ENCODE results near the gene ATP6V1G2. TPM values are rescaled to one million over a fixed set of nuclear protein-coding genes. Genes with fewer than 3 reads are reported as not detected.

The ATP6V1G2 gene
- total RNA-seq, 2 experiments from 2014 or later = 2.5 TPM

GRCh38 chr6:31535538-31536324 is 10.7 kb downstream of the ATP6V1G2 start:
- Mint-ChIP-seq H3K4me3 (no peak overlapping the region), H3K27me3 (ENCODE audit: low read depth) (no peaks in the 10 kb centered on the region), H3K27ac (no peak overlapping the region), H3K36me3 (ENCODE audit: low read depth) (peaks cover 91% of the 10 kb centered on the region), H3K4me1 (ENCODE audit: low read depth) (peaks cover 66% of the 10 kb centered on the region), H3K9me3 (ENCODE audit: insufficient read depth) (no peaks in the 10 kb centered on the region)
- ATAC-seq (no peak), DNase-seq (no peak)
- POLR2A ChIA-PET = no interaction called here
- CTCF ChIA-PET = interaction anchor here (1.1 kb wide), 1 partner anchor 13 kb away, joined by 3 read pairs; no protein-coding TSS in a partner anchor

- ChIA-PET CTCF (interaction anchor here (0.9 kb wide), 1 partner anchor 37 kb away, joined by 3 read pairs; no protein-coding TSS in a partner anchor), POLR2A (no interaction called here)
- peaks cover 58% of the 10 kb centered on the region for H3K4me1 Mint-ChIP-seq (ENCODE audit: low read depth)
- no peaks in the 10 kb centered on the region for H3K9me3 Mint-ChIP-seq (ENCODE audit: insufficient read depth)
- ATAC-seq (no peak), DNase-seq (no peak)
- no peak overlapping the region for H3K27ac Mint-ChIP-seq
- peaks cover 91% of the 10 kb centered on the region for H3K36me3 Mint-ChIP-seq (ENCODE audit: low read depth)
- no peaks in the 10 kb centered on the region for H3K27me3 Mint-ChIP-seq (ENCODE audit: low read depth)
- H3K4me3 Mint-ChIP-seq = no peak overlapping the region
Measured at GRCh38 chr6:31534521-31535040, 11.8 kb downstream of the ATP6V1G2 start.

DNA sequence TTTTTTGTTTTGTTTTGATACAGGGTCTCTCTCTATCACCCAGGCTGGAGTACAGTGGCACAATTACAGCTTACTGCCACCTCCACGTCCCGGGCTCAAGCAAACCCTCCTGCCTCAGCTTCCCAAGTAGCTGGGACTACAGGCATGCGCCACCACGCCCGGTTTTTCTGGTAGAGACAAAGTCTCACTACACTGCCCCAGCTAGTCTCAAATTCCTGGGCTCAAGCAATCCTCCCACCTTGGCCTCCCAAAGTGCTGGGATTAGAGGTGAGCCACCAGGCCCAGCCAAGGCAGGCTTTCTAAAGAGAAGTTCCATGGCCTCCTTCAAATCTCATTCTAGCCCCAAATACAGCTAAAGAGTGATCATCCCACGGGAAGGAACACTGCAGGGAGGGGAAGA is 12.4 kb downstream of the ATP6V1G2 start:
- POLR2A ChIA-PET = no interaction called here
- peaks cover 53% of the 10 kb centered on the region for H3K4me1 Mint-ChIP-seq (ENCODE audit: low read depth)

GRCh38 chr6:31533455-31533841 is 13.0 kb downstream of the ATP6V1G2 start:
- ChIA-PET CTCF (no interaction called here), POLR2A (no interaction called here)
- Mint-ChIP-seq H3K4me1 (ENCODE audit: low read depth) (peaks cover 47% of the 10 kb centered on the region), H3K9me3 (ENCODE audit: insufficient read depth) (no peaks in the 10 kb centered on the region), H3K27ac (no peak overlapping the region), H3K27me3 (ENCODE audit: low read depth) (no peaks in the 10 kb centered on the region), H3K4me3 (no peak overlapping the region), H3K36me3 (ENCODE audit: low read depth) (peaks cover 80% of the 10 kb centered on the region)
- DNase-seq (no peak), ATAC-seq (no peak)

More for the DNA sequence above, 12.4 kb downstream of the ATP6V1G2 start:
- DNase-seq (no peak), ATAC-seq (no peak)
- no peak overlapping the region for H3K4me3 Mint-ChIP-seq
- H3K36me3 Mint-ChIP-seq (ENCODE audit: low read depth) = peaks cover 86% of the 10 kb centered on the region
- no peaks in the 10 kb centered on the region for H3K9me3 Mint-ChIP-seq (ENCODE audit: insufficient read depth)
- no peaks in the 10 kb centered on the region for H3K27me3 Mint-ChIP-seq (ENCODE audit: low read depth)
- CTCF ChIA-PET = interaction anchor here (0.9 kb wide), 1 partner anchor 37 kb away, joined by 3 read pairs; no protein-coding TSS in a partner anchor
- peak overlapping the region; percentile 24 for H3K27ac Mint-ChIP-seq

DNA sequence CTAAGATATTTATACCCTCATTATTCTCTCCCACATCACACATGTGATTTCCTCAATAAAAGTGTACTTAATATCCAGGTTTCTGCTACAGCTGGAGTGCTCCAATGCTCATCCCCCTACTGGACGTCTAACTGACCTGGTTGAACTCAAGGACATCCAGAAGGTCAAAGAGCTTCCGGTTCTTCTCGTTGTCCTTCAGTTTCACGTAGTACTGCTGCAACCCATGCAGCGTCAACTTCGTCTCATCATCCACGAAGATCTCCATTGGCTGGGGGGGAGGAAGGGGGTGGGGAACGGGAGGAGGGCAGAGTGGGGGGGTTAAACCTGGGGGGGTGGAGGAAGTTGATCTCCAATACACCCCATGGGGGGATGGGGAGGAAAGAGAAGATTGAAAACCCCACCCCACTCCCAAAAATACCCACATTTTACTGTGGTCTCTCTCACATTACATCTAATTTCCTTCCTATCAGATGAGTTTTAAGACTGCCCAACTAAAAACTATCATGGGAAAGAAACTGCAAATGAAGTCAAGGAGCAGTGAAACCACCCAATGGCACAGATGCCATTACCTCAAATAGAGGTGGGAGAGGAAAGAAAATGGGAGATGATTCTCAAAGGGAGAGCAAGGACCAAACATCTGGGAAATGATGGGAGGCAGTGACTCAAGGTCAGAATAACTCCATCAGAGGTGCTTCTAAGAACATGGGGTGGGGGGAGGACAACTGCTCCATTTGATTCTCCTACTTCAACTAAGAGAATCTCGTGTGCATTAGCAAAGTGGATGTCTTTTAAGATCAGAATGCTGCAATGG is 13.6 kb downstream of the ATP6V1G2 start:
- DNase-seq (no peak), ATAC-seq (no peak)
- POLR2A ChIA-PET = no interaction called here
- Mint-ChIP-seq H3K36me3 (ENCODE audit: low read depth) (peaks cover 76% of the 10 kb centered on the region), H3K4me1 (ENCODE audit: low read depth) (peaks cover 43% of the 10 kb centered on the region), H3K27me3 (ENCODE audit: low read depth) (no peaks in the 10 kb centered on the region), H3K9me3 (ENCODE audit: insufficient read depth) (no peaks in the 10 kb centered on the region), H3K27ac (peak overlapping the region; percentile 61), H3K4me3 (no peak overlapping the region)
- CTCF ChIA-PET = interaction anchor here (1.2 kb wide), 1 partner anchor 40 kb away, joined by 3 read pairs; no protein-coding TSS in a partner anchor

DNA sequence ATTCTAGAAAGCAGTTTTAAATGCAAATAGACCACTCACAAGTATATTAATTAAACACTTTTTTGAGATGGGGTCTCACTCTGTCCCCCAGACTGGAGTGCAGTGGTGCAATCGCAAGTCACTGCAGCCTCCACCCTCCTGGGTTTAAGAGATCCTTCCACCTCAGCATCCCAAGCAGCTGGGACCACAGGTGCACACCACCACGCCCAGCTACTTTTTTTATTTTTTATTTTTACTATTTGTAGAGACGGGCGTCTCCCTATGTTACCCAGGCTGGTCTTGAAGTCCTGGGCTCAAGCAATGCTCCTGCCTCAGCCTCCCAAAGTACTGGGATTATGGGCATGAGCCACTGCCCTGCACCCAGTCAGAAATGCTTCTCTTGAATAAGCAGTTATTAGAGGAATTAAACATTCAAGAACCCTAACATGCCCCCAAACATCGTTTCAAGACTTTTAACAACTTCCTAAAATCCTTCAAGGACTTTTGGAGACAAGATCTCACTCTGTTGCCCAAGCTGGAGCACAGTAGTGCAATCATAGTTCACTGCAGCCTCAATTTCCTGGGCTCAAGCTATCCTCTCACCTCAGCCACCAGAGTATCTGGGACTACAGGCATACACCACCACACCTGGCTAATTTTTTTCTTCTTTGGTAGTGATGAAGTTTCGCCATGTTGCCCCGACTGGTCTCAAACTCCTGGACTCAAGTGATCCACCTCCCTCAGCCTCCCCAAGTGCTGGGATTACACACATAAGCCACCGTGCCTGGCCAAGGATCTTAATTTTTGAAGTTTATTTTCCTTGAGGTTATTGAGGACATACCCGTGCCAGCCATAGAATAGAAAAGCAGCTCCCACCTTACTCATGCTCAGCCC is 14.4 kb downstream of the ATP6V1G2 start:
- ChIA-PET POLR2A (interaction anchor here (0.6 to 1.7 kb wide), 2 partner anchors 9 to 34 kb away, joined by 3 to 7 read pairs; partner anchors contain the start of gene MICB), CTCF (interaction anchor here (0.9 to 1.2 kb wide), 4 partner anchors 37 to 66 kb away, joined by 3 to 6 read pairs (median 4); no protein-coding TSS in a partner anchor)
- H3K4me1 Mint-ChIP-seq (ENCODE audit: low read depth) = peaks cover 40% of the 10 kb centered on the region
- H3K9me3 Mint-ChIP-seq (ENCODE audit: insufficient read depth) = no peaks in the 10 kb centered on the region
- H3K4me3 Mint-ChIP-seq = no peak overlapping the region
- H3K36me3 Mint-ChIP-seq (ENCODE audit: low read depth) = peaks cover 70% of the 10 kb centered on the region
- no peaks in the 10 kb centered on the region for H3K27me3 Mint-ChIP-seq (ENCODE audit: low read depth)
- DNase-seq (no peak), ATAC-seq (no peak)
- peak overlapping the region; percentile 61 for H3K27ac Mint-ChIP-seq

DNA sequence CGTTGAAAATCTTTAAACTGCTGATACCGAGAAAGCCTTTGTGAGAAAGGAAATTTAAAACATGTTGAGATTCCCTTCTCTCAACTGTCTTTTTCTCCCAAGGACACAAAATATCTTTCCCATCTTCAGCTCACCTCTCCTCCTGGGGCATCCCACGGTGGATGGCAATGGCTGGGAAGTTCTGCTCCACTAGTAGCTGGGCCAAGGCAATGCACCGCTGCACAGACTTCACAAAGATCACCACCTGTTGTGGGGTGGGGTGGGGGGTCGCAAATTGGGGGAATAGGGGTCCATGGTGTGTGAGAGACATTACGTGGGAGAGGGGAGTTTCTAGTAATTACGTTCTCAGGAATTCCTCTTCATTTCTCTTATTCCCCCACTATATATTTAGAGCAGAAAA is 15.2 kb downstream of the ATP6V1G2 start:
- DNase-seq (no peak), ATAC-seq (no peak)
- peaks cover 33% of the 10 kb centered on the region for H3K4me1 Mint-ChIP-seq (ENCODE audit: low read depth)
- ChIA-PET CTCF (interaction anchor here (0.9 to 1.2 kb wide), 3 partner anchors 36 to 67 kb away, joined by 3 to 6 read pairs (median 4); no protein-coding TSS in a partner anchor), POLR2A (interaction anchor here (1.5 to 1.7 kb wide), 2 partner anchors 10 to 36 kb away, joined by 5 to 7 read pairs; no protein-coding TSS in a partner anchor)
- peaks cover 63% of the 10 kb centered on the region for H3K36me3 Mint-ChIP-seq (ENCODE audit: low read depth)
- H3K27ac Mint-ChIP-seq = no peak overlapping the region
- H3K27me3 Mint-ChIP-seq (ENCODE audit: low read depth) = no peaks in the 10 kb centered on the region
- no peaks in the 10 kb centered on the region for H3K9me3 Mint-ChIP-seq (ENCODE audit: insufficient read depth)
- no peak overlapping the region for H3K4me3 Mint-ChIP-seq

DNA sequence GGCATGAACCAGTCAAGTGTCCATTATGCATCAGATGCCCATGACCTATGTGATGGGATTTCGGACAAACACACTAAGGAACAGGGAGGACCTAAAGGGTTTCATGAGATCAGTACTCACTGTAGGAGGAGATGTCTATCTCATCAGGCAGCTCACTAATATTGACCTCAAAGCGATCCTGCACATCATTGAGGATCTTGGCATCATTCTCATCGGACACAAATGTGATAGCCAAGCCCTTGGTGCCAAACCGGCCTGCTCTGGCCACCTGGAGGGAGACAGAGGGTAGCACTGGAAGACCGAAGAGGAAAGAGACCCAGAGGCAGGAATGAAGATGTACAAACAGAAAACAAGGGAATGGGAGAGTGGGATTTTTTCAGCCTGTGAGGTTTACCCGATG is 15.7 kb downstream of the ATP6V1G2 start:
- POLR2A ChIA-PET = interaction anchor here (1.5 to 1.7 kb wide), 2 partner anchors 10 to 36 kb away, joined by 5 to 7 read pairs; no protein-coding TSS in a partner anchor
- ATAC-seq (no peak), DNase-seq (no peak)
- Mint-ChIP-seq H3K4me1 (ENCODE audit: low read depth) (peaks cover 28% of the 10 kb centered on the region), H3K4me3 (no peak overlapping the region), H3K36me3 (ENCODE audit: low read depth) (peaks cover 58% of the 10 kb centered on the region), H3K27me3 (ENCODE audit: low read depth) (no peaks in the 10 kb centered on the region), H3K9me3 (ENCODE audit: insufficient read depth) (no peaks in the 10 kb centered on the region), H3K27ac (no peak overlapping the region)
- CTCF ChIA-PET = no interaction called here

- DNase-seq (no peak), ATAC-seq (no peak)
- Mint-ChIP-seq H3K4me3 (no peak overlapping the region), H3K36me3 (ENCODE audit: low read depth) (peaks cover 47% of the 10 kb centered on the region), H3K9me3 (ENCODE audit: insufficient read depth) (no peaks in the 10 kb centered on the region), H3K4me1 (ENCODE audit: low read depth) (peaks cover 18% of the 10 kb centered on the region), H3K27ac (no peak overlapping the region), H3K27me3 (ENCODE audit: low read depth) (no peaks in the 10 kb centered on the region)
- ChIA-PET POLR2A (interaction anchor here (1.0 to 1.8 kb wide), 3 partner anchors 12 to 35 kb away, joined by 5 to 7 read pairs (median 6); partner anchors contain the start of gene DDX39B), CTCF (interaction anchor here (2.5 kb wide), 1 partner anchor 33 kb away, joined by 6 read pairs; no protein-coding TSS in a partner anchor)
Measured at GRCh38 chr6:31529329-31530150, 16.9 kb downstream of the ATP6V1G2 start.

GRCh38 chr6:31528821-31529328 is 17.5 kb downstream of the ATP6V1G2 start, which contains the start of gene MCCD1:
Gene MCCD1, plus strand, starts transcription at chr6:31528962. Its CDS starts 53 bp downstream, at chr6:31529015.
- no peak within 1 kb of the TSS for H3K4me3 Mint-ChIP-seq
- peaks cover 14% of the 10 kb centered on the region for H3K4me1 Mint-ChIP-seq (ENCODE audit: low read depth)
- ATAC-seq (peak; percentile 28), DNase-seq (no peak)
- H3K27me3 Mint-ChIP-seq (ENCODE audit: low read depth) = no peaks in the 10 kb centered on the region
- no peaks in the 10 kb centered on the region for H3K9me3 Mint-ChIP-seq (ENCODE audit: insufficient read depth)
- ChIA-PET CTCF (interaction anchor here (0.9 to 2.5 kb wide), 3 partner anchors 32 to 70 kb away, joined by 3 to 6 read pairs (median 3); no protein-coding TSS in a partner anchor), POLR2A (interaction anchor here (0.7 to 1.8 kb wide), 3 partner anchors 12 to 34 kb away, joined by 3 to 7 read pairs (median 6); partner anchors contain the start of gene DDX39B)
- H3K27ac Mint-ChIP-seq = no peak within 1 kb of the TSS
- peaks cover 41% of the 10 kb centered on the region for H3K36me3 Mint-ChIP-seq (ENCODE audit: low read depth)

Data from activated CD8-positive, alpha-beta T cell treated with anti-CD3 and anti-CD28 coated beads, Interleukin-2, amount 10 ng/mL, durations not matched to agents 7 days and 5 days (primary cell).